ENCODE results near the gene SSBP4.

The SSBP4 gene

GRCh38 chr19:18419195-18419698 is at the start of gene SSBP4:
Gene SSBP4 (plus strand): TSS chr19:18419398. CDS start chr19:18419649, 251 bp downstream.
- Histone ChIP-seq H3K4me3 (ENCODE audit: low read depth, low read length) (peak within 1 kb of the TSS; percentile 74), H3K27ac (peak within 1 kb of the TSS; percentile 98), H3K27me3 (replicated peaks) (no peaks in the 10 kb centered on the region), H3K36me3 (replicated peaks) (peaks cover 2% of the 10 kb centered on the region)
- peak; percentile 53 for DNase-seq
- peak; percentile 19 for TF ChIP-seq CTCF (IDR thresholded peaks at IDR 0.05; ENCODE audit: low read depth, low read length, missing control alignments)
- in situ Hi-C loops (cut with HindIII; ENCODE audit: low pct_ligation_motif_present, low sequenced_read_pairs): no loop called here

- Histone ChIP-seq H3K4me3 (ENCODE audit: low read depth, low read length) (no peak overlapping the region), H3K27ac (peak overlapping the region; percentile 96), H3K36me3 (replicated peaks) (no peaks in the 10 kb centered on the region), H3K27me3 (replicated peaks) (no peaks in the 10 kb centered on the region)
- TF ChIP-seq CTCF (IDR thresholded peaks at IDR 0.05; ENCODE audit: low read depth, low read length, missing control alignments): no peak
- DNase-seq: no peak
- in situ Hi-C loops (cut with HindIII; ENCODE audit: low pct_ligation_motif_present, low sequenced_read_pairs): no loop called here
Measured at GRCh38 chr19:18373407-18373891, 45.7 kb upstream of the SSBP4 start.

GRCh38 chr19:18373892-18374629 is 45.1 kb upstream of the SSBP4 start:
- peak; percentile 99 for DNase-seq
- in situ Hi-C loops (cut with HindIII; ENCODE audit: low pct_ligation_motif_present, low sequenced_read_pairs): no loop called here
- Histone ChIP-seq H3K27me3 (replicated peaks) (no peaks in the 10 kb centered on the region), H3K27ac (peak overlapping the region; percentile 96), H3K36me3 (replicated peaks) (no peaks in the 10 kb centered on the region), H3K4me3 (ENCODE audit: low read depth, low read length) (no peak overlapping the region)
- no peak for TF ChIP-seq CTCF (IDR thresholded peaks at IDR 0.05; ENCODE audit: low read depth, low read length, missing control alignments)

- H3K36me3 ChIP-seq (replicated peaks): no peaks in the 10 kb centered on the region
- no peak overlapping the region for H3K27ac ChIP-seq
- no peak for DNase-seq
- H3K27me3 ChIP-seq (replicated peaks): no peaks in the 10 kb centered on the region
- in situ Hi-C loops (cut with HindIII; ENCODE audit: low pct_ligation_motif_present, low sequenced_read_pairs): no loop called here
- no peak for TF ChIP-seq CTCF (IDR thresholded peaks at IDR 0.05; ENCODE audit: low read depth, low read length, missing control alignments)
- no peak overlapping the region for H3K4me3 ChIP-seq (ENCODE audit: low read depth, low read length)
Measured at GRCh38 chr19:18377026-18377425, 42.2 kb upstream of the SSBP4 start.

GRCh38 chr19:18379803-18380747 is 39.1 kb upstream of the SSBP4 start:
- peak; percentile 43 for DNase-seq
- TF ChIP-seq CTCF (IDR thresholded peaks at IDR 0.05; ENCODE audit: low read depth, low read length, missing control alignments): no peak
- H3K36me3 ChIP-seq (replicated peaks): no peaks in the 10 kb centered on the region
- H3K4me3 ChIP-seq (ENCODE audit: low read depth, low read length): no peak overlapping the region
- no peaks in the 10 kb centered on the region for H3K27me3 ChIP-seq (replicated peaks)
- in situ Hi-C loops (cut with HindIII; ENCODE audit: low pct_ligation_motif_present, low sequenced_read_pairs): no loop called here
- no peak overlapping the region for H3K27ac ChIP-seq
